HEK293 (cell line): ENCODE measurements around the gene G2E3.

ENCODE experiments used
- ATF2 ChIP-seq: fragments of 450-650 bp; formaldehyde crosslinking; IDR thresholded peaks from 2 replicates; pipeline ENCODE4 v1.5.1; 2016; ENCODE audit warnings: missing biosample characterization, missing genetic modification characterization, low read depth
- CTCF ChIP-seq: fragments of 450-650 bp; formaldehyde crosslinking; IDR thresholded peaks from 2 replicates; pipeline ENCODE4 v1.5.1; 2016; ENCODE audit warnings: missing biosample characterization, missing genetic modification characterization
- KLF1 ChIP-seq: fragments of 450-650 bp; formaldehyde crosslinking; IDR thresholded peaks from 2 replicates; pipeline ENCODE4 v1.5.1; 2016; ENCODE audit warnings: missing biosample characterization, missing genetic modification characterization
- KLF7 ChIP-seq: fragments of 450-650 bp; formaldehyde crosslinking; IDR thresholded peaks from 2 replicates; pipeline ENCODE4 v1.5.1; 2016; ENCODE audit warnings: missing biosample characterization, missing genetic modification characterization, borderline replicate concordance
- MYNN ChIP-seq: fragments of 450-650 bp; formaldehyde crosslinking; IDR thresholded peaks from 2 replicates; pipeline ENCODE4 v1.5.1; 2016; ENCODE audit warnings: missing biosample characterization, missing genetic modification characterization, borderline replicate concordance
- SP3 ChIP-seq: fragments of 450-650 bp; formaldehyde crosslinking; IDR thresholded peaks from 2 replicates; pipeline ENCODE4 v1.5.1; 2016; ENCODE audit warnings: missing biosample characterization, missing genetic modification characterization
- ZNF16 ChIP-seq: fragments of 450-650 bp; formaldehyde crosslinking; IDR thresholded peaks from 2 replicates; pipeline ENCODE4 v1.5.1; 2016; ENCODE audit warnings: low read depth, missing biosample characterization, missing genetic modification characterization
- ZNF184 ChIP-seq: fragments of 450-650 bp; IDR thresholded peaks from 2 replicates; pipeline ENCODE4 v1.5.1; 2018; ENCODE audit warnings: missing biosample characterization, mild to moderate bottlenecking, missing genetic modification characterization
- ZNF311 ChIP-seq: fragments of 450-650 bp; formaldehyde crosslinking; IDR thresholded peaks from 2 replicates; pipeline ENCODE4 v1.5.1; 2017; ENCODE audit warnings: missing biosample characterization, missing genetic modification characterization, borderline replicate concordance
- ZNF335 ChIP-seq: fragments of 450-650 bp; formaldehyde crosslinking; conservative IDR thresholded peaks from 2 replicates; pipeline ENCODE4 v1.5.1; 2016; ENCODE audit warnings: missing biosample characterization, missing genetic modification characterization
- ZNF501 ChIP-seq: fragments of 450-650 bp; formaldehyde crosslinking; IDR thresholded peaks from 2 replicates; pipeline ENCODE4 v1.5.1; 2016; ENCODE audit warnings: missing biosample characterization, missing genetic modification characterization
- ZNF571 ChIP-seq: fragments of 450-650 bp; formaldehyde crosslinking; IDR thresholded peaks from 2 replicates; pipeline ENCODE4 v1.5.0; 2017; ENCODE audit warnings: missing biosample characterization, missing genetic modification characterization
- ZNF792 ChIP-seq: fragments of 450-650 bp; formaldehyde crosslinking; IDR thresholded peaks from 2 replicates; pipeline ENCODE4 v1.5.1; 2016; ENCODE audit warnings: missing biosample characterization, missing genetic modification characterization

GRCh38 chr14:30520536-30520935, 38.4 kb upstream of the G2E3 start:
- no peak for TF ChIP-seq ATF2 (tag by site-specific recombination)
- TF ChIP-seq ZNF16 (tag by site-specific recombination): no peak
- no peak for TF ChIP-seq ZNF184 (tag by site-specific recombination)
- TF ChIP-seq CTCF (tag by site-specific recombination): no peak
- TF ChIP-seq SP3 (tag by site-specific recombination): no peak
- no peak for TF ChIP-seq ZNF501 (tag by site-specific recombination)
- no peak for TF ChIP-seq ZNF335 (tag by site-specific recombination)
- TF ChIP-seq ZNF792 (tag by site-specific recombination): no peak
- no peak for TF ChIP-seq ZNF311
- TF ChIP-seq KLF7 (tag by site-specific recombination): no peak
- TF ChIP-seq MYNN (tag by site-specific recombination): no peak
- no peak for TF ChIP-seq KLF1 (tag by site-specific recombination)
- TF ChIP-seq ZNF571: no peak
